VCaP (cell line): ENCODE results near the gene PGM1.

ENCODE experiments used
- H3K27ac ChIP-seq: fragments of 450-650 bp; 2 replicates; pipeline ENCODE4 v1.5.1; 2017
- CTCF ChIP-seq: fragments of 450-650 bp; conservative IDR thresholded peaks from 2 replicates; pipeline ENCODE4 v1.5.1; 2017; ENCODE audit warnings: mild to moderate bottlenecking, moderate library complexity

The PGM1 gene

DNA sequence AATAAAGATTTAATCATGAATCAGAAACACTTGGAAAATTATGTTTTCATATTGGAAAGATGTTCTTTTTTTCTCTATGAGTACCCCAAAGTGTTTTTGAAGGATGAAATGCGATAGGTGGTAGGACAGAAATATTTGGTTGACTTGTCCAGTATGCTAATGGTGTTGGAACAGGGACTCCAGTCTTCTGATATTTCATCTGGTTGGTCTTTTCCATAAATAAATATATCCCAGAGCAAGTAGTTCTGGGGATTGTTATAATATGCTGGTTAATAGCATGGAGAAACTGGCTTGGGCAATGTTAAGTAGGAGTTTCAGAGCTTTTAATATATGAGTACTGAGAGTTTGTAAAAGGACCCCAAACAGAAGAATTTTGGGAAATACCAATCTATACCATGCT, 8.7 kb downstream of the PGM1 start:
- TF ChIP-seq CTCF, result no peak
- H3K27ac ChIP-seq, result no peak overlapping the region

- H3K27ac ChIP-seq, result no peak overlapping the region
- TF ChIP-seq CTCF, result no peak
Observed at GRCh38 chr1:63602629-63603028, 9.4 kb downstream of the PGM1 start.

GRCh38 chr1:63603810-63604209, 10.6 kb downstream of the PGM1 start:
- H3K27ac ChIP-seq, result no peak overlapping the region
- TF ChIP-seq CTCF, result no peak

GRCh38 chr1:63607322-63607721, 14.1 kb downstream of the PGM1 start:
- TF ChIP-seq CTCF, result no peak
- no peak overlapping the region for H3K27ac ChIP-seq

DNA sequence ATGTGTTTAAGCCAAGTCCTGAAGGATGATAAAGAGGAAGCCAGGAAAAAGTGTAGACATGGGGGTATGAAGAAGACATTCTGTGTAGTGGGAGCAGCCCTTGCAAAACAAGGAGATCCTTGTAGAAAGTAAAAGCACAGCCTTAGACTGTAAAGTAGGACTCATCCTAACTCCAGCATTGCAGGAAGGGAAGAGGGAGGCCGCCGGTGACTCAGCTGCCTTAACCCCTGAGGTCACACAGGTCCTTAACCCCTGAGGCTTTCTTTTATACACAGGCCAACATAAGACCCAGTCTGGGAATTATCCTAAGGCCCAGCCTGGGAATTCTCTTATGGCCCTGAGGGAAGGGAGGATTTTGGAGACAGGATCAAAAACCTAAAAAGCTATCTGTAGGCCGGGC, 18.0 kb downstream of the PGM1 start:
- H3K27ac ChIP-seq, result no peak overlapping the region
- TF ChIP-seq CTCF, result no peak

- H3K27ac ChIP-seq, result no peak overlapping the region
- no peak for TF ChIP-seq CTCF
Observed at GRCh38 chr1:63612564-63612963, 19.4 kb downstream of the PGM1 start.

GRCh38 chr1:63612971-63613370, 19.8 kb downstream of the PGM1 start:
- no peak overlapping the region for H3K27ac ChIP-seq
- no peak for TF ChIP-seq CTCF

DNA sequence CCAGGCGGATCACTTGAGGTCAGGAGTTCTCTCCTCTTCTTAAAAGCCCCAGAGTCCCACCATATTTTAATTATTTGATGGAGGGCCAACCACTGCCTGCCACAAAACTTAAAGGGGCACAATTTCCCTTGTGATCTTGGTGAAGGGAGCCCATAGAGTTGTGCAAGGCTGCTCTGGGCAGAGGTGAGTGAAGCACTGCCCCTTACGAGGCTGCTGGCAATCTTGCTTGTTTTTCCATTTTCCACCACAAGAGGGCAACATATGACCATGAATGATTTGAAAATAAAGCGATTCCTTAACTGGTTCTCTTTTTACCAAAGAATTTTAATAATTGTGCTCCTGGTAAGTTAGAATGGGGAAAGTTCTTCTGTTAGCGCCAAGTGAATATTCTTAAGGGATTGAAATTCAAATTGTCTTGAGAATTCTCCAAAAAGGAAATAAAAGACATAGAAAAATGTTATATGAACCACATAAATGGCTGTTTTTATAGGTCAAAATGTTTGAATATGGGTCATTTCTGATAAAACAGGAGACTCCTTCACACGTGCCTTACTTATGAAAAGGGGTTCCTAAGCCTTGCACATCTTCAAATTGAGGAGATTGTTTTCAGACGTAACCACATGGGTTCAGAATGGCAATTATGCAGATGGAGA, 22.7 kb downstream of the PGM1 start:
- H3K27ac ChIP-seq, result no peak overlapping the region

More for the DNA sequence above, 22.7 kb downstream of the PGM1 start:
- TF ChIP-seq CTCF, result peak; percentile 74
